ENCODE measurements around the gene CDH5. TPM values are rescaled to one million over a fixed set of nuclear protein-coding genes. Genes with fewer than 3 reads are reported as not detected.

Gene CDH5
- total and polyA plus RNA-seq, 8 donors, result 3.4 to 10.2 (median 5.4) TPM

DNA sequence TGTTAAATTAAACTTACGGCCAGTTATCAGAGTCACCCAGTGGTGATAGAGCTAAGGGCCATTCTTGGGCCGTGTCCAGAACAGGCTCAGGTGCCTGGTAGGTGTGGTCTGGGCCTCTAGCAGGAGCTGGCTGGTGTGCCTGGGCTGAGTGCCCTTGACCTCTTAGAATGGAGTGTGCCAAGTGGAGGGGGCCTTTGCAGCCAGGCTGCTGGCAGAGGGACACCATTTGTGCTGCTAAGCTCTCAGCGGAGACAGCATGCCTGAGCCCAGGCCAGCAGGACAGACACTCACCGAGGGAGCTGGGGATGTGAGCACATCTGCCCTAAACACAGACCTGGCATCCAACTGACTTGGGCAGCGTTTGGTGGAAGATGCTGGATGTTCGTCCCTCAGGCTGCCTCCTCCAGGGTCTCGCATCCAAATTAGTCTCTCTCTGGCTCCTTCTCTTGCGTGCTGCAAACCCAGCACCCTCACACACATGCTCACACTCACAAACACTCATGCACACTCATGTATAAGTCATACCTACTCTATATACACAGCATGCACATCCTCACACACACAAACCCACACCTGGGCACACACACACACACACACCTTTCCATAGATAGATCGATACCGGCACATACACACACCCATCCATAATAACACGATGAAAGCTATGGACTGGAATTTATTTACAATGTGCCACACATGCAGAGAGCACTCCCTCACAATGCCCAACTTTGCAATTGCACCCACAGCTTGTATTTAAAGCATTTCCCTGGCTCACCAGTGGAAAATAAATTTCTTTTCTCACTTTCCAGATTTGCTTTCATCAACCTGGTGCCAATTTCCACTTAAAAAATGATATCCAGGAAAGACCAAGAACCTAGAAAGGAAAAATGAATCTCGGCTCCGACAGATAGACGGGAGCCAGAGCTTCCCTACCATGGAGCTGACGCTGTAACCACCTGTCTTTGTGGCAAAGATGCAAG is 33.6 kb upstream of the CDH5 start:
- DNase-seq (no peak), ATAC-seq (no peak), FAIRE-seq (no peak)
- WGBS, 2 donors, result 86 to 87% methylated on average over 15 of the region's 15 CpGs
- H3K9me3 ChIP-seq, result no peaks in the 10 kb centered on the region
- no peak overlapping the region for H3K27ac ChIP-seq
- no peak for TF ChIP-seq CTCF (IDR thresholded peaks at IDR 0.05)
- H3K4me1 ChIP-seq, result no peaks in the 10 kb centered on the region
- no peaks in the 10 kb centered on the region for H3K27me3 ChIP-seq
- H3K36me3 ChIP-seq, result no peaks in the 10 kb centered on the region
- intact Hi-C loops (cut with DNase I), result no loop called here
- H3K4me3 ChIP-seq, result no peak overlapping the region

DNA sequence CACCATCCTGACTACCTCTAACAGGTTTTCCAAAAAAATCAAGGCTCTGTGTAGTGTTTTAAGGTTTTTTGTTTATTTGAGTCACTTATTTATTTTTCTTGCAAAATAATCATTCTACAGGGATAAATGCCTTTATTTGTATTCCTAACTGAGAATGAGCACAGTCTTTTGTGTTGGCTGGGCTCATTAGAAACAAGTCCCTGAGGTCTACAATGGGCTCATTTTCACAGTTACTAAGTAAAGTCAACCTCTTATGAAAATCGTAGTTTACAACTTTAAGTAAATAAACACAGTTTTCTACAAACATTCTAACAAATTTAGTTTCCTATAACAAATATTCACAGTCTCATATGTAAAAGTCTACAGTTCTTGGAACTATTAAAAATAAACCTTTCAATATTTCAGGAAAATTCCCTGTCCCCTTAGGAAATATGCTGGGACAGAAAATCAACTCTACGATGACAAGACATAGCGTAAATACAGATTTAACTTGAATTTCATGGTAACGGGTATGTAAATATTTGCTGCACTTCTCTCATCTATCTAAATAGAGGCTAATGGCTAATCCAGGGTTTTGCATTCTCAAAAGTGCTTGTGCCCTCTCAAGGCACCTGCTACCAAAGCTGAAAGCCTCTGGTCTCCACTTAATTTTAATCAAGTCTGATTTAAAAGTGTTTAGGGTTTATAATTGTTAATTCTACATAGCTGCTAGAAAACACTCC is 31.5 kb upstream of the CDH5 start:
- ATAC-seq, result no peak
- Histone ChIP-seq H3K36me3 (no peaks in the 10 kb centered on the region), H3K27ac (no peak overlapping the region), H3K27me3 (no peaks in the 10 kb centered on the region), H3K9me3 (no peaks in the 10 kb centered on the region), H3K4me3 (no peak overlapping the region), H3K4me1 (no peaks in the 10 kb centered on the region)
- no peak for DNase-seq
- no peak for FAIRE-seq
- intact Hi-C loops (cut with DNase I), result no loop called here
- TF ChIP-seq CTCF (IDR thresholded peaks at IDR 0.05), result no peak
- 56 to 57% methylated on average over 4 of the region's 4 CpGs for WGBS, 2 donors

DNA sequence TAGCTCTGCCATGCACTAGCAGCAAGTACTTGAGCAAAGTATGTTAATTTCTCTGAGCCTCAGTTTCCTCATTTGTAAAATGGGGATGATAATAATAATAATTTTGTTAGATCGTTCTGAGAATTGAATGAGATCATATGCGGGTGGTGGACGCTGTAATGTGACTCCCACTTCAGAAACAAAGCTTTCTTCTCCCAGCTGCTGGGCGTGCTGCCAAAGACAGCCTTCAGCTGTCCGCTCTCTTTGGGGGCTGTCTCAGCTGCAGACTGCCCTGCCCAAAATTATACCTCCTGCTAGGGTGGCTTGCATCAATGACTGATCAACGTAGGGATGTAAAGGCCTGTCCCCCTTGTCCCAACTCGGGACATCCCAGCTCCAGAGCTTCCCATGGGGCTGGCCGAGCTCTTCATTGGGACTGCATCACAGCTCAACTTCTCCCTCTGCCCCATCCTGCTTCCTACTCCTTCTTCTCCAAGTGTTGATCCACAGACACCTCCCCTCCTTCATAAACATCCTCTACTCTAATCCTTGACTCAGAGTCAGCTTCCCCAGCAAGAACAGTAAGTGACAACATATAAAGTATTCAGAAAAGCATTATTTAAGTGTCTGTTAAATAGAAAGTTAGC is 30.7 kb upstream of the CDH5 start:
- no peak for DNase-seq
- intact Hi-C loops (cut with DNase I), result no loop called here

DNA sequence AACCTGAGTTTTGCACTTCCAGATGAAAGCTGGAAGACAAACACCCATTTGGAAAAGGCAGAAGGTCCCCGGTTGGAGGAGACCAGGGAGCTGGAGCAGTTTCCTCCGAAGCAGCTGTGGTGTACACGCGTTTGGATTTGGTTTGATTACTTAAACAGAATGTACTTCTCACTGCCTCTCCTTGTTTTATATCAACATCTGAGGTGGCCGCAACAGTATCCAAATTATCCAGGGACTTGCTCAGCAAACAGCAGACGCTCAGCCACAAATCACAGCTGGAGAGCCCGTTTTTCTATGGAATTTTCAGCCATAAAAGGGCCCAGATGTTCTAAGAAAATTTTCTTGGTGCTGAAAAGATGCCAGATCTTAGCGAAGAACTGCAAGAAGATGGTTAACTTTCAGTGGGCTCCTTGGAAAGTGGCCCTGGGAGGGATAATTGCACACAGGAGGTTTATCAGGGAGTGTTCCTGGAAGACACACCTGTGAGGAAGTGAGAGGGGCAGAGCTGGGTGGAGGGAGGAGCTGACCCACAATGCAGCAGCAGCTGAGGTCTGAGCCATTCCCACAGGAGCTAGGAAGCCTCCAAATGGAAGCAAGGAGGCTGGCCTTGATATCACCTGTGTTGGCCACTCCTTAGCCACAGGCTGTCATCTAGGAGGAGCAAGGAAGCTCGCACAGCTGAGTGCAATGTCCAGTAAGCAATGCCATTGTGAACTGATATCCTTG is 28.9 kb upstream of the CDH5 start:
- no peak for DNase-seq
- H3K27ac ChIP-seq, result no peak overlapping the region
- WGBS, 2 donors, result 78% methylated on average over 9 of the region's 9 CpGs

More for the DNA sequence above, 30.7 kb upstream of the CDH5 start:
- WGBS, 2 donors, result 55 to 56% methylated on average over 8 of the region's 8 CpGs
- H3K27ac ChIP-seq, result no peak overlapping the region
- ATAC-seq (no peak), FAIRE-seq (no peak)
- no peaks in the 10 kb centered on the region for H3K4me1 ChIP-seq
- TF ChIP-seq CTCF (IDR thresholded peaks at IDR 0.05), result no peak
- no peaks in the 10 kb centered on the region for H3K36me3 ChIP-seq
- H3K9me3 ChIP-seq, result no peaks in the 10 kb centered on the region
- H3K4me3 ChIP-seq, result no peak overlapping the region
- H3K27me3 ChIP-seq, result no peaks in the 10 kb centered on the region

More for the DNA sequence above, 28.9 kb upstream of the CDH5 start:
- no peaks in the 10 kb centered on the region for H3K36me3 ChIP-seq
- H3K9me3 ChIP-seq, result no peaks in the 10 kb centered on the region
- FAIRE-seq (no peak), ATAC-seq (no peak)
- no peaks in the 10 kb centered on the region for H3K27me3 ChIP-seq
- TF ChIP-seq CTCF (IDR thresholded peaks at IDR 0.05), result no peak
- intact Hi-C loops (cut with DNase I), result no loop called here
- H3K4me3 ChIP-seq, result no peak overlapping the region
- H3K4me1 ChIP-seq, result no peaks in the 10 kb centered on the region
